Neural progenitor cell (in vitro differentiated cells): ENCODE data around the gene LTO1. TPM values are rescaled to one million over a fixed set of nuclear protein-coding genes. Genes with fewer than 3 reads are reported as not detected.

Experiments used
- DNase-seq: peaks from one replicate; pipeline ENCODE4 v3.0.0-alpha.2; 2016; ENCODE audit warnings: low spot score
- H2AFZ ChIP-seq: fragments of 200-600 bp; sonication (generic); replicated peaks from 2 replicates; pipeline ENCODE4 v1.6.1; 2016; ENCODE audit warnings: antibody characterized with exemption
- H3F3A ChIP-seq: fragments of 200-600 bp; sonication (generic); 2 replicates; pipeline ENCODE4 v1.6.1; 2016; ENCODE audit warnings: antibody characterized with exemption, low read depth
- H3K27ac ChIP-seq: fragments of 200-600 bp; sonication (generic); 2 replicates; pipeline ENCODE4 v1.5.1; 2016; ENCODE audit warnings: mild to moderate bottlenecking
- H3K27me3 ChIP-seq: fragments of 200-600 bp; sonication (generic); 2 replicates; pipeline ENCODE4 v1.6.1; 2016; ENCODE audit warnings: mild to moderate bottlenecking, moderate library complexity
- H3K36me3 ChIP-seq: fragments of 200-600 bp; sonication (generic); 2 replicates; pipeline ENCODE4 v1.5.1; 2016
- H3K4me1 ChIP-seq: fragments of 200-600 bp; sonication (generic); 2 replicates; pipeline ENCODE4 v1.6.1; 2016; ENCODE audit warnings: mixed run types
- H3K4me2 ChIP-seq: fragments of 200-600 bp; sonication (generic); 2 replicates; pipeline ENCODE4 v1.6.1; 2016
- H3K4me3 ChIP-seq: fragments of 200-600 bp; sonication (generic); 2 replicates; pipeline ENCODE4 v1.5.1; 2016
- H3K79me2 ChIP-seq: fragments of 200-600 bp; sonication (generic); 2 replicates; pipeline ENCODE4 v1.6.1; 2016; ENCODE audit warnings: low read depth
- H3K9ac ChIP-seq: fragments of 200-600 bp; sonication (generic); 2 replicates; pipeline ENCODE4 v1.6.1; 2016
- H3K9me3 ChIP-seq: fragments of 200-600 bp; sonication (generic); 2 replicates; pipeline ENCODE4 v1.5.1; 2016; ENCODE audit warnings: low read depth
- H4K20me1 ChIP-seq: fragments of 200-600 bp; sonication (generic); 2 replicates; pipeline ENCODE4 v1.6.1; 2016; ENCODE audit warnings: low read depth
- H3K27ac Mint-ChIP-seq: 3 replicates; pipeline ENCODE4 v1.8.0; 2021; ENCODE audit warnings: mixed read lengths
- H3K27me3 Mint-ChIP-seq: 2 replicates; pipeline ENCODE4 v1.8.0; 2022; ENCODE audit warnings: low read depth, mild to moderate bottlenecking, inconsistent platforms, moderate library complexity, mixed read lengths; ENCODE audit not compliant: insufficient read depth
- H3K36me3 Mint-ChIP-seq: 3 replicates; pipeline ENCODE4 v1.8.0; 2021; ENCODE audit warnings: mixed read lengths
- H3K4me1 Mint-ChIP-seq: 3 replicates; pipeline ENCODE4 v1.8.0; 2021; ENCODE audit warnings: mixed read lengths
- H3K4me3 Mint-ChIP-seq: 3 replicates; pipeline ENCODE4 v1.8.0; 2021; ENCODE audit warnings: mild to moderate bottlenecking, moderate library complexity, mixed read lengths
- H3K9me3 Mint-ChIP-seq: 3 replicates; pipeline ENCODE4 v1.8.0; 2020; ENCODE audit warnings: mixed read lengths
- CTCF ChIP-seq: fragments of 200-600 bp; sonication (generic); IDR thresholded peaks from 2 replicates; pipeline ENCODE4 v1.5.1; 2017; ENCODE audit warnings: antibody characterized with exemption, mild to moderate bottlenecking
- EZH2 ChIP-seq: fragments of 200-600 bp; sonication (generic); IDR thresholded peaks from 2 replicates; pipeline ENCODE4 v1.6.1; 2017; ENCODE audit warnings: antibody characterized with exemption, mild to moderate bottlenecking, moderate library complexity
- EZH2phosphoT487 ChIP-seq: fragments of 200-600 bp; sonication (generic); IDR thresholded peaks from 2 replicates; pipeline ENCODE4 v1.6.1; 2017; ENCODE audit warnings: antibody characterized with exemption
- total RNA-seq: library from RNA; depleted of rRNA; stranded (reverse); fragments of >200 nt; gene quantifications from 2 replicates; pipeline ENCODE4 v1.2.3, GENCODE V29; 2015; ENCODE audit warnings: low replicate concordance

The LTO1 gene
- total RNA-seq, 1 donor from 2014 or later = 11.9 TPM

GRCh38 chr11:69642549-69642912, 32.6 kb downstream of the LTO1 start:
- H3K27ac ChIP-seq = no peak overlapping the region
- H3K4me1 Mint-ChIP-seq = peaks cover 31% of the 10 kb centered on the region
- H2AFZ ChIP-seq = no peak overlapping the region
- H3K36me3 ChIP-seq = no peaks in the 10 kb centered on the region
- peaks cover 31% of the 10 kb centered on the region for H3K4me1 ChIP-seq
- H3K4me3 Mint-ChIP-seq = peak overlapping the region; percentile 81
- peaks cover 6% of the 10 kb centered on the region for H3K27me3 ChIP-seq
- TF ChIP-seq EZH2phosphoT487 (no peak), EZH2 (no peak), CTCF (no peak)
- H3K27ac Mint-ChIP-seq = no peak overlapping the region
- H3K36me3 Mint-ChIP-seq = peaks cover 6% of the 10 kb centered on the region
- H3K9ac ChIP-seq = peak overlapping the region; percentile 80
- DNase-seq = peak; percentile 60
- peaks cover 52% of the 10 kb centered on the region for H3K79me2 ChIP-seq
- peaks cover 56% of the 10 kb centered on the region for H4K20me1 ChIP-seq
- peaks cover 6% of the 10 kb centered on the region for H3K27me3 Mint-ChIP-seq
- H3K4me2 ChIP-seq = peak overlapping the region; percentile 93
- no peaks in the 10 kb centered on the region for H3K9me3 Mint-ChIP-seq
- peaks cover 37% of the 10 kb centered on the region for H3F3A ChIP-seq
- peak overlapping the region; percentile 94 for H3K4me3 ChIP-seq
- H3K9me3 ChIP-seq = no peaks in the 10 kb centered on the region

- Histone ChIP-seq H4K20me1 (peaks cover 50% of the 10 kb centered on the region), H3K27me3 (peaks cover 12% of the 10 kb centered on the region), H3K4me3 (peak overlapping the region; percentile 94), H3K9me3 (no peaks in the 10 kb centered on the region), H2AFZ (no peak overlapping the region), H3K4me2 (peak overlapping the region; percentile 93), H3K79me2 (peaks cover 46% of the 10 kb centered on the region), H3K4me1 (peaks cover 34% of the 10 kb centered on the region), H3F3A (peaks cover 37% of the 10 kb centered on the region), H3K27ac (no peak overlapping the region), H3K36me3 (no peaks in the 10 kb centered on the region), H3K9ac (peak overlapping the region; percentile 80)
- H3K27ac Mint-ChIP-seq = no peak overlapping the region
- DNase-seq = peak; percentile 35
- peaks cover 6% of the 10 kb centered on the region for H3K27me3 Mint-ChIP-seq
- H3K36me3 Mint-ChIP-seq = peaks cover 4% of the 10 kb centered on the region
- H3K4me1 Mint-ChIP-seq = peaks cover 31% of the 10 kb centered on the region
- peak overlapping the region; percentile 99 for H3K4me3 Mint-ChIP-seq
- TF ChIP-seq CTCF (no peak), EZH2phosphoT487 (no peak), EZH2 (no peak)
- H3K9me3 Mint-ChIP-seq = no peaks in the 10 kb centered on the region
These were observed 33.2 kb downstream of the LTO1 start for GRCh38 chr11:69641681-69642548.

- Histone ChIP-seq H3K27ac (peak within 1 kb of the TSS; percentile 76), H4K20me1 (peaks cover 42% of the 10 kb centered on the region), H2AFZ (peak within 1 kb of the TSS; percentile 14), H3K4me2 (peak within 1 kb of the TSS; percentile 93), H3K79me2 (peaks cover 44% of the 10 kb centered on the region), H3K4me3 (peak within 1 kb of the TSS; percentile 94), H3K9ac (peak within 1 kb of the TSS; percentile 80), H3K36me3 (no peaks in the 10 kb centered on the region), H3K4me1 (peaks cover 34% of the 10 kb centered on the region), H3K9me3 (no peaks in the 10 kb centered on the region), H3K27me3 (peaks cover 17% of the 10 kb centered on the region), H3F3A (peaks cover 34% of the 10 kb centered on the region)
- H3K27ac Mint-ChIP-seq = peak within 1 kb of the TSS; percentile 93
- H3K36me3 Mint-ChIP-seq = peaks cover 4% of the 10 kb centered on the region
- no peak for TF ChIP-seq EZH2
- peak; percentile 25 for TF ChIP-seq CTCF
- no peak for TF ChIP-seq EZH2phosphoT487
- H3K27me3 Mint-ChIP-seq = peaks cover 8% of the 10 kb centered on the region
- no peaks in the 10 kb centered on the region for H3K9me3 Mint-ChIP-seq
- DNase-seq = peak; percentile 96
- H3K4me3 Mint-ChIP-seq = peak within 1 kb of the TSS; percentile 99
- peaks cover 34% of the 10 kb centered on the region for H3K4me1 Mint-ChIP-seq
These were observed 34.1 kb downstream of the LTO1 start, which contains the start of gene CCND1 for GRCh38 chr11:69640995-69641581. TSS of gene CCND1 (plus strand) at chr11:69641156. CDS start at chr11:69641314, 158 bp downstream.
